ENCODE measurements around the gene FRRS1.

The FRRS1 gene

DNA sequence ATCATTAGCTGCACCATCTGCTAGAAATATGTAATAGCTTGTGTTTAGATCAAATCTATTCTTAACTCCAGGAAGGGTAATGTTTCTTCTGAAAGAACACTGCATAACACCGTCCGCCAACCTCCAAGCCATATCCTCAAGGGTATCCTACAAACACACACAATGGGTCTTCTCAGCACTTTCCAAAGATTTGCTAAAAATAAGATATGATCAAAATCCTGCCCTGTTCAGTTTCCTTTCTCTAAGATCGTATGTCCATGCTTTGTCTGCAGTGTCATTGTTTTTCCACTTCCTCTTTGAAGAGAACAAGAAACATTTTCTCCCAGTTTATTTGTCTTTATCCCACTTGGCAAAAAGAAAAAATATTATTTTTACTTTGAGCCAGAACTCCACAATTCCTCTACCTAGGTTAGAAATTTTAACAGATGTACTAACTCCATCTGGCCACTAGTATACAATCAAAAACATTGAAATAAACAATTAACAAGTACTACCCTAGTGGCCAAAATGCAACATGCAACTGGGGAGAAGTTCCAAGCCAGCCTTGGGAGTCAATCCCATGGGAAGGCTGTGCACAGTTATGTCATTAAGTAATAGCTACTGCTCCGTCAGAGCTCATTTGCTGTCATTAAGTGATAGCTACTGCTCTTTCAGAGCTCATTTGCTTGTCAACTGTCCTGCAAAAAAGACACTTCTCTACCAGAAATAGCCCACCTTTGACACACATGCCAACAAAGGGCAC lies 37.8 kb downstream of the FRRS1 start:
- DNase-seq = peak in 1 of 2 experiments; percentile 3

GRCh38 chr1:99727575-99728185 lies 38.8 kb downstream of the FRRS1 start:
- DNase-seq = no peak

DNA sequence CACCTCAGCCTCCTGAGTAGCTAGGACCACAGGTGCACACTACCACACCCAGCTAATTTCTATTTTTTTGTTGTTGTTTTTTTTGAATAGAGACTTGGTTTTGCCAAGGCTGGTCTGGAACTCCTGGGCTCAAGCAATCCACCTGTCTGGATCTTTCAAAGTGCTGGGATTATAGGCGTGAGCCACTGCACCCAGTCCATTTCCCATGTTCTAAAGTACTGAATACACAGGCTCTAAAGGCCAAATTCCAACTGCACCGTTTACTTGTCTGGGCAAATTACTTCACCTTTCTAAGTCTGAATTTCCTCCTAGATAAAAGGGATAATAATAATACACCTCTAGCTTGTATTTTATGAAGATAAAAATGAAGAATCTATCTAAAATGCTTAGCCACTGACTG lies 39.6 kb downstream of the FRRS1 start:
- no peak for DNase-seq

- no peak for DNase-seq
These were observed 40.0 kb downstream of the FRRS1 start for GRCh38 chr1:99726407-99726806.

DNA sequence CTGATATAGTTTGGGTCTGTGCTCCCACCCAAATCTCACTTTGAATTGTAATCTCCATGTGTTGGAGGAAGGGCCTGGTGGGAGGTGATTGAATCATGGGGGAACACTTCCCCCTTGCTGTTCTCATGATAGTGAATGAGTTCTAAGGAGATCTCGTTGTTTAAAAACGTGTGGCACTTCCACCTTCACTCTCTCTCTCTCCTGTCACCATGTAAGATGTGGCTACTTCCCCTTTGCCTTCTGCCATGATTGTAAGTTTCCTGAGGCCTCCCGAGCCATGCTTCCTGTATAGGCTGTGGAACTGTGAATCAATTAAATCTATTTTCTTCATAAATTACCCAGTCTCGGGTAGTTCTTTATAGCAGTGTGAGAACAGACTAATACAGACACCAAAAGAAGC lies 40.4 kb downstream of the FRRS1 start:
- no peak for DNase-seq

- DNase-seq = no peak
These were observed 43.2 kb downstream of the FRRS1 start for GRCh38 chr1:99723251-99723650.

DNA sequence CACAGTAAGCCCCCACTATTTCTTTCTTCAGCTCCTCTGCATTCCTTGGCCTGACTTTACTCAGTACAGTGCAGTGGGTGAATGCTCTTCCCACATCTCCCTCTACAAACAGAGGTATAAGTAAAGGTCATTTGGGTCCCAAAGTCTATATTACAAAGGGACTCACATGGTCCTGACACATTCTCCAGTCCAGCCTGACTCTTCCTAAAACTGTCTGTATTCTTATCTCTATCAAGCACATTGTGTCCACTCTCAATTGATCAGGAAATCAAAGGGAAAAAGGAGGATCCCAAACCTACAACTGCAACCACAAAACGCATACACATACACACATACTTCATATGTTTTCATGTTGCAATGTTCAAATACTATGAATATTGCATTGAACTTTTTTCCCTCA lies 49.4 kb downstream of the FRRS1 start:
- DNase-seq = no peak

DNA sequence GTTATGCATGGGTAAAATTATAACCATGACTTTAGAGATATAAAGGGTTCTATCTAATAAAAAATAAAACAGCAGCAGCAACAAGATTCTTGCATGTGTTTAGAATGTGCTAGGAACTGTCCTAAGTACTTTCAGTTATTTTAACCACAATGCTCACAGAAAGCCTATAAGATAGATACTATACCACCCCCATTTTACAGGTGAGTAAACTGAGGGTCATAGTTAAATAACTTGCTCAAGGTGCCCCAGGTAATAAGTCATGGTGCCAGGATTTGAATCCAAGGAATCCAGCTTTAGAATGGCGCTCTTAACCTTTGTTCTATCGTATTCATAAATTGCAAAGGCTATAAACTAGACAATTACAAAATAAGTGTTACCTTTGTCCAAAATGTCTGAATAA lies 53.4 kb downstream of the FRRS1 start:
- no peak for DNase-seq

GRCh38 chr1:99710994-99711393 lies 55.4 kb downstream of the FRRS1 start:
- DNase-seq = no peak

DNA sequence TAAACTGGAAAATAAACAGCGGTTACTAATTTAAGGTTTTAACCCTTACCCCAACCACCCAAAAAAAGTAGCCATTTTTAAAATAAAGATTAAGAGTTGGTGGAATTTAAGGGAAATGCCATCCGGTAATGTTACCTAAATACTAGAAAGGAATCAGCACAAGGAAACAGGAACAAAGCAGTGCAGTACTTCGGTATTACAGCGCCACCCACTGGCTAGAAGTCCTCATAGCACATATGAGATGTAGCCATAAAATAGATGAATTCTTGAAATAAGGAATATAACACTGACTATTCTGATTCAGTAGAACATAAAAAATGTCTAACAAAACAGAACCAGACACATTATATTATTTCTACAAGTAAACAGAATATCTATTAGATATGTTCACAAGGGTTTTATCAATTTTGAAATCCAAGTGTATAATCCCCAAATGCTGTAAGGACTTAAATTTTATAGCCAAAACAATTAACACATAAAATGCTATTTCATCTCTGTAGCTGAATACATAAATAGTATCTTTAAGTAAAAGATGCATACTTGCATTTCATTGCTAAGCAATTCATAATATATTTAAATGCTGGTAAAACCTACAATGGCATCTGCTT lies 58.8 kb downstream of the FRRS1 start:
- DNase-seq = peak; percentile 31 to 41

- DNase-seq = no peak
These were observed 61.0 kb downstream of the FRRS1 start for GRCh38 chr1:99705385-99705784.

DNA sequence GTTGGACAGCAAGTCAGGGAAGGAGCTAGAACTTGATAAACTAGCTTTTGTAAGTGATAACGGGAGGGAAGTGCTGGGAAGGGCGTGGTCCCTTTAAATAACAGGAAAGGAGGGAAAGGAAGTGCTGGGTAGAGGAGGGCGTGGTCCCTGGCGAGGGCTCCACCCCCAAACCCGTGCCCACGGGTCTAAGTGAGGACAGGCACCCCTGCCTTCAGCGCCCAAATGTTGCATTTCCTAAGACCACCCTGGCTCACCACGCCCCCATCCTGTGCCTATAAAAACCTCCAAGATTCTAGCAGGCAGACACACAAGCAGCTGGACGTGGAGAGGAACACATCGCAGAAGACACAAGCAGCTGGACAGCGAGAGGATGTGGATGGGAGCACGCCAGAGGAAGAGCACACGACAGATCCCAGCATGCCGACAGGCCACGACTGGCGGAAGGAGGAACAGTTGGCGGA lies 62.0 kb downstream of the FRRS1 start:
- peak; percentile 16 for DNase-seq

DNA sequence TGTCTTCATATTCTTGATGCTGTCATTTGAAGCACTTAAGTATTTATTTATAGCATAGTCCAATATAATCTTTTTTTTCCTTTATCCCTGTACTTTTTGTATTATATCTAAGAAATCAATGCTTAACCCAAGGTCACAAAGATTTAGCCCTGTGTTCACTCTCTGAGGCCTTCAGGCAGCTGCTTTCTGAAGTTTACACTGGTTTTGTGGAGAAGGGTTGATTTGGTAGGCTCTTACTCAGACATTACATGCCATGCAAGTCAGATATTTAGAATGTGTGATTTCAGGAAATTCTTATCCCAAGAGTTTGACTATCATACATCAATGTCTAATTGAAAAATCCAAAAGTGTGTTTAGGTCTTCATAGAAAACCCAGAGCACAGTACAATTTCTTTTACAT lies 64.2 kb downstream of the FRRS1 start:
- no peak for DNase-seq

- no peak for DNase-seq
These were observed 66.4 kb downstream of the FRRS1 start for GRCh38 chr1:99700020-99700419.

DNA sequence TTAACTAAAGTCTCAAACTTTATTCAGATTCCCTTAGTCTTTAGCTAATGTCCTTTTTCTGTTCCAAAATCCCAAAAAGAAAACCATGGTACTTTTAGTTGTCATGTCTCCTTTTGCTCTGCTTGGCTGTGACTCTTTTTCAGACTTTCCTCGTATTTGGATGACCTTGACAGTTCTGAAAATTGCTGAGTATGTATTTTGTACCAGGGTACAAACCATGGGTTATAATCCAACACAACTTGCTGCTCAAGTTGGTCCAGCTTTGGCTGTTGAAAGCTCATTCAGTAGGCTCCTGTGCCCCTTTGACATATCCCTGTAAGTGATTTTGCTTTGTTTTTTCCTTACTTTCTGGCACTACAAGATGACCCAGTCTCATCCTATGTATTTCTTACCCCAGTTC lies 68.9 kb downstream of the FRRS1 start:
- no peak for DNase-seq

GRCh38 chr1:99696616-99697015 lies 69.8 kb downstream of the FRRS1 start:
- no peak for DNase-seq

DNA sequence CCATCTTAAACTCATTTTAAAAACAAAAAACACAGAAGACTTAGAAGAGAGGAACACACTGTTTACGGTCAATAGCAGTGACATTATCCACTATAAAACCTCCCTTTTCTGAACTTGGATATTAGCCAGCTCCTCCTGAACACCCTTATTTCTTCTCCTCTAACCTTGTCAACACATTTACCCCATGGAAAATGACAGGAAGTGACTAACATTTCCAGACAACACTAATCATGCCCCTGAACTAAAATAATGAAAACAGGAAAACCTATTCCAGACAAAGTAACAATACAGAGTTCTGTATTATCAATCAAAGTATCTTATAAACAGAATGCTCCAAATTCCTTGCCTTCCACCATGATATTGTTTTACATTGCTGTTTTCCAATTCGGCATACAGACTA lies 75.3 kb downstream of the FRRS1 start:
- no peak for DNase-seq

GRCh38 chr1:99685516-99686180 lies 80.8 kb downstream of the FRRS1 start:
- DNase-seq = peak; percentile 63 to 75

GRCh38 chr1:99682291-99682751 lies 84.1 kb downstream of the FRRS1 start:
- no peak for DNase-seq

GRCh38 chr1:99681583-99681982 lies 84.9 kb downstream of the FRRS1 start:
- DNase-seq = no peak

DNA sequence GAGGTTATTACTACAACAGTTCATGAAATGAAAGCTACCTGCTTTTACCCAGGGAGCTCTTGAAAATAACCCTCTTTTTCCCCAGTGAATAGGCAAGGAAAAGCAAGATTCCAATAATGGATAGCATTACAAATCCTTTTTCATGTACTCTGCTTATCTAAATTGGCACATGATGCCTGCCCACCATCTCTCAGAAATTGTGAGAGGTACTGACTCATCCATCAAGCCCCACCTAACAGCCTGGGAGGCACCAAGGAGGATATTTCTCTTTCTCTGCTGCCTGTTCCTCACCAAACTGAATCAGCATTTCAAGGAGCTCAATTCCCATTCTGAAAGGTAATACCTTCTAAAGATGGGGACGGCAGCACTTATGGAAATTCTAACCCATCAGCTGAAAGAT lies 86.2 kb downstream of the FRRS1 start:
- no peak for DNase-seq

- no peak for DNase-seq
These were observed 89.0 kb downstream of the FRRS1 start for GRCh38 chr1:99677416-99677815.

DNA sequence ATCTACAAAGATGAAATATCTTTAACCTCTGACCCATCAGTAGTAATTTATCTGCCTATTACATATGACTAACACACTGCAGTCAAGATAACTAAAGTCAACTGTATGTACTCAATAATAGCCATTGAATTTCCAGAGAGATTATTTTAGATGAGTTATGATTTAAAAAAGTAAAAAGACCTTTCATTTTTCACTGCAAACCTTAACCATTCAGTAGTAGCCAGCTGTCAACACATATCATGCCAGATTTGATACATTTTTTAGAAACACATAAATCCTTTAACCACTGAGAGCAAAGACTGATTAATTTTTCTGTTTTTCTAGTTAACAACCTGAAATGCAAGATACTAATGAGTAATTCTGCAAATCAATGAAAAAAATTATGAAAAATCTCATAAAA lies 89.6 kb downstream of the FRRS1 start:
- no peak for DNase-seq

- no peak for DNase-seq
These were observed 90.4 kb downstream of the FRRS1 start for GRCh38 chr1:99675994-99676393.

All from SHP77 (cell line).